Measurements from ENCODE around the gene C1S.

C1S gene

GRCh38 chr12:7075939-7076338 is 15.4 kb downstream of the C1S start:
- DNase-seq (ENCODE audit: low read depth): peak; percentile 71
- no peak overlapping the region for H3K4me3 ChIP-seq (replicated peaks; ENCODE audit: low read depth, low read length)
- TF ChIP-seq CTCF (IDR thresholded peaks at IDR 0.05; ENCODE audit: low read length, missing control alignments): no peak

GRCh38 chr12:7076493-7076892 is 16.0 kb downstream of the C1S start:
- H3K4me3 ChIP-seq (replicated peaks; ENCODE audit: low read depth, low read length): no peak overlapping the region
- no peak for TF ChIP-seq CTCF (IDR thresholded peaks at IDR 0.05; ENCODE audit: low read length, missing control alignments)
- DNase-seq (ENCODE audit: low read depth): no peak

- TF ChIP-seq CTCF (IDR thresholded peaks at IDR 0.05; ENCODE audit: low read length, missing control alignments): no peak
- no peak overlapping the region for H3K4me3 ChIP-seq (replicated peaks; ENCODE audit: low read depth, low read length)
- DNase-seq (ENCODE audit: low read depth): no peak
These were observed 17.6 kb downstream of the C1S start for GRCh38 chr12:7078163-7078562.

GRCh38 chr12:7079826-7080125 is 19.3 kb downstream of the C1S start:
- H3K4me3 ChIP-seq (replicated peaks; ENCODE audit: low read depth, low read length): no peak overlapping the region
- DNase-seq (ENCODE audit: low read depth): peak; percentile 58
- no peak for TF ChIP-seq CTCF (IDR thresholded peaks at IDR 0.05; ENCODE audit: low read length, missing control alignments)

- no peak overlapping the region for H3K4me3 ChIP-seq (replicated peaks; ENCODE audit: low read depth, low read length)
- no peak for TF ChIP-seq CTCF (IDR thresholded peaks at IDR 0.05; ENCODE audit: low read length, missing control alignments)
- DNase-seq (ENCODE audit: low read depth): no peak
These were observed 20.5 kb downstream of the C1S start for GRCh38 chr12:7081037-7081436.

GRCh38 chr12:7083125-7083524 is 22.6 kb downstream of the C1S start:
- no peak for DNase-seq (ENCODE audit: low read depth)
- H3K4me3 ChIP-seq (replicated peaks; ENCODE audit: low read depth, low read length): no peak overlapping the region
- no peak for TF ChIP-seq CTCF (IDR thresholded peaks at IDR 0.05; ENCODE audit: low read length, missing control alignments)

- no peak overlapping the region for H3K4me3 ChIP-seq (replicated peaks; ENCODE audit: low read depth, low read length)
- TF ChIP-seq CTCF (IDR thresholded peaks at IDR 0.05; ENCODE audit: low read length, missing control alignments): no peak
- DNase-seq (ENCODE audit: low read depth): no peak
These were observed 28.8 kb downstream of the C1S start for GRCh38 chr12:7089196-7089871.
